Right lobe of liver (tissue), 6 donors: ENCODE measurements around the gene AGPS. TPM values are rescaled to one million over a fixed set of nuclear protein-coding genes. Genes with fewer than 3 reads are reported as not detected.
"Not testable (repeated sequence)": the region's sequence is repeated elsewhere in the genome, so short reads cannot be mapped to it uniquely, and the experiment has no call there.

Source experiments
- ATAC-seq, 4 donors: fragments of 200-7000 bp; cut with Tn5 transposase; one replicate each; pipeline ENCODE4 v1.9.1; 2020; ENCODE audit warnings: mild to moderate bottlenecking in 4 of 4, moderate library complexity in 4 of 4
- DNase-seq, 3 donors: peaks; one replicate each; pipeline ENCODE4 v3.0.0-alpha.2; 2020
- H3K27ac ChIP-seq, 3 donors: fragments of 200-600 bp; one replicate each; pipeline ENCODE4 v1.8.0; 2022
- H3K27me3 ChIP-seq, 2 donors: fragments of 200-600 bp; one replicate each; pipeline ENCODE4 v1.8.0; 2022
- H3K36me3 ChIP-seq, 4 donors: fragments of 200-600 bp; sonication (generic) in 1 of 4; one replicate each; pipeline versions ENCODE4 v1.5.1 to v1.8.0; 2017 to 2022; ENCODE audit warnings: control low read depth in 1 of 4
- H3K4me1 ChIP-seq, 4 donors: fragments of 200-600 bp; sonication (generic) in 1 of 4; one replicate each; pipeline versions ENCODE4 v1.5.1 to v1.8.0; 2017 to 2022; ENCODE audit warnings: control low read depth in 1 of 4
- H3K4me3 ChIP-seq, 3 donors: fragments of 200-600 bp; one replicate each; pipeline ENCODE4 v1.8.0; 2022
- H3K9me3 ChIP-seq, 4 donors: fragments of 200-600 bp; sonication (generic) in 1 of 4; one replicate each; pipeline versions ENCODE4 v1.5.1 to v1.8.0; 2017 to 2022; ENCODE audit warnings: control low read depth in 1 of 4
- POLR2A ChIP-seq: fragments of 450-650 bp; IDR thresholded peaks from one replicate; pipeline ENCODE4 v1.6.1; 2017; ENCODE audit warnings: antibody characterized with exemption, mild to moderate bottlenecking
- WGBS: methylation state at CpG from one replicate; pipeline ENCODE4 v1.1.6; 2018; ENCODE audit warnings: low coverage, low lambda C conversion rate; ENCODE audit not compliant: insufficient coverage; ENCODE audit errors: missing lambda C conversion rate; 5-methylcytosine and 5-hydroxymethylcytosine counted together
- intact Hi-C, 2 donors: fragments of 100-400 bp; cut with DNase I; formaldehyde crosslinking; loops; one replicate each; pipeline versions ENCODE4 v1.11.2 to v1.14.1; 2022
- total RNA-seq, 6 experiments: library from RNA; depleted of rRNA in 2 of 6; stranded (reverse); fragments of >200 nt in 2 of 6; fragmentation: NEBNext Ultra II Directional in 3 of 6; extraction: Animal tissue kit (Norgen Biotek cat#: 25700) in 3 of 6; gene quantifications; one replicate each; pipeline versions ENCODE4 v1.1.0 to v1.2.4, GENCODE V29; 2016 to 2023
- TF ChIP-seq, protein P1 (sequence below), 4 donors: fragments of 200-600 bp in 3 of 4; fragments of 450-650 bp in 1 of 4; IDR thresholded peaks; one replicate each; pipeline versions ENCODE4 v1.5.1 to v1.8.0; 2016 to 2022; ENCODE audit warnings: antibody characterized with exemption in 4 of 4, mild to moderate bottlenecking in 2 of 4
- donor health status: DM: no; HTN: yes; CAD: no.
- donor health status: DM: no; HTN: no; CAD: no.
- donor health status: DM: no; HTN: no; CAD: no.
- donor health status: DM: no; HTN: yes; CAD: no.
- donor health status: DM: no; HTN: yes; CAD: no.

Gene AGPS
- total RNA-seq, 6 experiments from 2014 or later: 21.7 to 31.8 (median 26.8) TPM

DNA sequence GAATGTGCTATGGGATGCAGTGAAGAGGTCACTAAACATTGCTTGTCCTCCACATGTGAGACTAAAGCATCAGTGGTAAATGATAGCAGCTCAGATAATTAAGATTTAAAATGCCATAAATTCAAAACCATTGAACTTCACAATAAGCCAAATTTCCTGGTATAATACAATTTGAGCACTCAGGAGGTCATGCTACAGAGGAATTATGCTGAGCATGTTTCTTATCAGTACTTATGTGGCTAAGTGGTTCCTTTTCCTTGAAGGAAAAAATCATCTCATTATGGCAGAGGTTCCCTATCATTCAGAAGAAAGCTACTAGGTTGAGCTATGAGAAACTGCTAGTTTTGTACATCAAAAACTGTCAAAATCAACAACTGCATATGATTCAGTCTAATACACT, 156.6 kb downstream of the AGPS start:
- no peak for TF ChIP-seq POLR2A
- TF ChIP-seq, protein P1, sequence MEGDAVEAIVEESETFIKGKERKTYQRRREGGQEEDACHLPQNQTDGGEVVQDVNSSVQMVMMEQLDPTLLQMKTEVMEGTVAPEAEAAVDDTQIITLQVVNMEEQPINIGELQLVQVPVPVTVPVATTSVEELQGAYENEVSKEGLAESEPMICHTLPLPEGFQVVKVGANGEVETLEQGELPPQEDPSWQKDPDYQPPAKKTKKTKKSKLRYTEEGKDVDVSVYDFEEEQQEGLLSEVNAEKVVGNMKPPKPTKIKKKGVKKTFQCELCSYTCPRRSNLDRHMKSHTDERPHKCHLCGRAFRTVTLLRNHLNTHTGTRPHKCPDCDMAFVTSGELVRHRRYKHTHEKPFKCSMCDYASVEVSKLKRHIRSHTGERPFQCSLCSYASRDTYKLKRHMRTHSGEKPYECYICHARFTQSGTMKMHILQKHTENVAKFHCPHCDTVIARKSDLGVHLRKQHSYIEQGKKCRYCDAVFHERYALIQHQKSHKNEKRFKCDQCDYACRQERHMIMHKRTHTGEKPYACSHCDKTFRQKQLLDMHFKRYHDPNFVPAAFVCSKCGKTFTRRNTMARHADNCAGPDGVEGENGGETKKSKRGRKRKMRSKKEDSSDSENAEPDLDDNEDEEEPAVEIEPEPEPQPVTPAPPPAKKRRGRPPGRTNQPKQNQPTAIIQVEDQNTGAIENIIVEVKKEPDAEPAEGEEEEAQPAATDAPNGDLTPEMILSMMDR (IDR thresholded peaks at IDR 0.05): no peak
- H3K27me3 ChIP-seq: no peaks in the 10 kb centered on the region
- DNase-seq (no peak), ATAC-seq (no peak)
- H3K36me3 ChIP-seq: no peaks in the 10 kb centered on the region
- no peak overlapping the region for H3K4me3 ChIP-seq
- intact Hi-C loops: no loop called here
- H3K27ac ChIP-seq: no peak overlapping the region
- no peaks in the 10 kb centered on the region for H3K4me1 ChIP-seq
- H3K9me3 ChIP-seq: no peaks in the 10 kb centered on the region

DNA sequence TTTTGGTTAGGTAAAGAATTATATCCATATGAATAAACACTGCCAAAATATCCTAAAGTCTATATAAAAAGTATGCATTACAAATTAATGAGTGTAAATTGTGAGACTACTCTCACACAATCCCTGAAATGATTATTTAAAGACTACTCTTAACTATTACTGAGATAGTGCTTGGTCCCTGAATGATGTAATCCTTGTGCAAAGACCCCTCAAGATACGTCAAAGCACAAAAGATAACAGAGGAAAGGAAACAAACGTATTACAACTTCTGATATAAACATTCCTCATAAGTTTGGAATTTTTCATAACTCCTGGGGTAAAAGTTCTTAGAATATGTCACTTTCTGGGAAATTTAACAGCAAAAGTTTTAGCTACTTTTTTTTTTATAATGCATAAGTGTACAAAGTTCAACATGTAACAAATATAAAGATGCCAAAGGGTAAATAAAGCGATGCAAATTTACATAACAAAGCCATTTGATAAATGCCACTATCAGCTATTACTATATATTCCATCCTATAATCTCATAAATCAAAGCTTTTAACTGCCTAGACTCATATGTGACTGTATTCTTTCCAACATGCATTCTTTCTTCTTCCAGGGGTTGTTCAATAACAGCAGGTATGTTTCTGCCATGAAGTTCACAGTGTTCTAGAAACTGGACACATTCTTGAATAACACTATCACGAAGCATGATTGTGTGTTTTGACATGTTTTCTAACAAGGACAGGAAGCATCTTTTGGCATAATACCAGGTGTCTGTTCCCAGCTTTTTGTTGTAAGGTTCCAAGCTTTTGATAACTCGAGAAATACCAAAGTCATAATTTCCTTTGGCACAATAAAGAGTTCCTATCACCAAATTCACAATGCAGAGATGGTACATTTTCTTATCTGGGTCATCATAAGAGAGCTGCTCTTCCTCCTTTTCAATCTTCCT, 158.0 kb downstream of the AGPS start:
- H3K27ac ChIP-seq: no peak overlapping the region
- H3K9me3 ChIP-seq: no peaks in the 10 kb centered on the region
- DNase-seq (no peak), ATAC-seq (no peak)
- no peak for TF ChIP-seq POLR2A
- TF ChIP-seq, protein P1 (IDR thresholded peaks at IDR 0.05): no peak
- no peaks in the 10 kb centered on the region for H3K27me3 ChIP-seq
- H3K4me1 ChIP-seq: no peaks in the 10 kb centered on the region
- intact Hi-C loops: no loop called here
- H3K36me3 ChIP-seq: no peaks in the 10 kb centered on the region
- WGBS: 72% methylated on average over 5 of the region's 5 CpGs
- no peak overlapping the region for H3K4me3 ChIP-seq

DNA sequence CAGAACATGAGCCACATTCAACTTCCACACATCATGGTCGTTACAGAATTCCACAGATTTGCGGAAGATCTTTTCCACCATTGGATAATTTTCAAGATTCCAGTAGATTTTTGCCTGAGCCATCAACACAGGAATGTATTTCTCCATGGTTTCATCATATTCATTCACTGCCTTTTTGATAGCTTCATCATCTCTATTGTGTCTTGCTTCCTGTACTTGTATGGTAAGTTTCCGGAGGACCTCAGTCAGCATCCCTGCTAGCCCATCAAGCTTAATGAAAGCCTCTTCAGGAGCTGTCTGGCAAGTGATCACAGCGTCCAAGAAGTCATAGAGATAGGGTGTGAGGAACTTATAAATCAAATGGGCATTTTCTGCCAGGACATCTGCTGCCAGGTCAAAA, 158.8 kb downstream of the AGPS start:
- H3K27me3 ChIP-seq, H3K4me3 ChIP-seq, H3K4me1 ChIP-seq, intact Hi-C loops, H3K27ac ChIP-seq, H3K36me3 ChIP-seq, DNase-seq, H3K9me3 ChIP-seq, ATAC-seq: not testable (repeated sequence)
- WGBS: 83% methylated on average over 4 of the region's 4 CpGs

DNA sequence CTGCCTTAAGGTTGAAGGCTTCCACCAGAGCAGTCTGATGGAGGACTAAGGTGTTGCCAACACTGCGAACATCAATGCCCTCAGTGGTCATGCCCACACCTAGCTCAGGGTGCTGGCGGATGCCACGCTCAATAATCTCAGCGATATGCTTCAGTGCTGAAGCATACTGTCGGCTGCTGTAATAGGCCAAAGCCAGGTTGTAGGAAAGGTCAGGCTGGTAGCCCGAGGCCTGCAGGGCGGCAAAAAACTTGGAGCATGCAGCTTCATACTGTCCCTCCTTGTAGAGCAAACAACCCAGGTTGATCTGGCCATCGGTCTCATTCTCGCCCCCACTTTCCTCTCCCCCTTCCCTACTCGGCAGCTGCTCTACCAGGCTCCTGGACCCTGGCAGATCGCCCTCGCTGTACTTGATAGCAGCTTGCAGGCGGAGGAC, 159.4 kb downstream of the AGPS start:
- Histone ChIP-seq H3K27ac (no peak overlapping the region), H3K4me3 (peak overlapping the region; percentile 64 to 92 (median 77)), H3K36me3 (no peaks in the 10 kb centered on the region), H3K4me1 (no peaks in the 10 kb centered on the region), H3K27me3 (no peaks in the 10 kb centered on the region), H3K9me3 (no peaks in the 10 kb centered on the region)
- TF ChIP-seq POLR2A: no peak
- TF ChIP-seq, protein P1 (IDR thresholded peaks at IDR 0.05): no peak
- intact Hi-C loops: no loop called here
- WGBS: 10% methylated on average over 2 of the region's 13 CpGs
- DNase-seq: peak; percentile 58 to 70 (median 65)
- no peak for ATAC-seq

DNA sequence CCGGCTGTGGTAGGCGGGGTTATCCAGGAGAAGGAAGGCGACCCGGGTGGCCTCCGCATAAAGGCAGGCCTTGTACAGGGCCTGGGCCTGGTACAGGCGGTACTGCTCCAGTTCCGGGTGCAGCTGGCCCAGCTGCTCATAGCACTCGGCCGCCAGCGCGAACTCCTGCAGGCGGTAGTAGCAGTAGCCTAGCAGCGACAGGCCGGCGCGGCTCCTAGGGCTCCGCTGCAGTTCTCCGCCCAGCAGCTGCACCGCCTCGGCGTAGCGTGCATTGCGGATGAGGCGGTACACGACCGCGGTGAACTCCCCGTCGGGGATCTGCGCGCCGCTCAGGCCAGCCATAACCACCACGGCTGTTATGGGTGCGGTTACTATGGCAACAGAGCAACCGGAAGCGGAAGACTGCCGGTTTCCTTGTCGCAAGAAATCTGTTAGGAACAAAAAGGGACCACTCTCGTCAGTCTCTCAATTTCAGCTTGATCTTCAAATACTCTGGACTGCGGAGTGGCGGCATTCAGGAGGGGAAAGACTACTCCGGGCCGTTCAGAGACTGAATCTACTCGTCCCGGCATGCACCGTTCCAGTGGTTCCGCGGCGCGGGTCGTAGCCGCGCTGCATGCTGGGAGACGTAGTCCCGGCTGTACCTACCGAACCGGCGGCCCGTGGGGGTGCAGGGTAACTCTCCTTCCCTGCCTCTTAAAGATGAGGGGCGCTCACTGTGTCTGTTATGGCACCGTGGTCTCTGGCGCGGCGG, 160.0 kb downstream of the AGPS start:
- ATAC-seq (peak; percentile 95 to 97 (median 96)), DNase-seq (peak; percentile 88 to 90 (median 90))
- no peaks in the 10 kb centered on the region for H3K4me1 ChIP-seq
- H3K36me3 ChIP-seq: no peaks in the 10 kb centered on the region
- intact Hi-C loops: no loop called here
- no peaks in the 10 kb centered on the region for H3K9me3 ChIP-seq
- peak overlapping the region; percentile 64 to 92 (median 77) for H3K4me3 ChIP-seq
- no peaks in the 10 kb centered on the region for H3K27me3 ChIP-seq
- WGBS: 0% methylated on average over 13 of the region's 64 CpGs
- TF ChIP-seq, protein P1 (IDR thresholded peaks at IDR 0.05): peak in 1 of 4 donors; percentile 3
- TF ChIP-seq POLR2A: peak; percentile 26
- peak overlapping the region; percentile 72 to 96 (median 95) for H3K27ac ChIP-seq
